ENCODE results near the gene FOSB. TPM values are rescaled to one million over a fixed set of nuclear protein-coding genes. Genes with fewer than 3 reads are reported as not detected.

The FOSB gene
- total and polyA plus RNA-seq, 2 donors from 2014 or later: 0.73 to 0.98 TPM

DNA sequence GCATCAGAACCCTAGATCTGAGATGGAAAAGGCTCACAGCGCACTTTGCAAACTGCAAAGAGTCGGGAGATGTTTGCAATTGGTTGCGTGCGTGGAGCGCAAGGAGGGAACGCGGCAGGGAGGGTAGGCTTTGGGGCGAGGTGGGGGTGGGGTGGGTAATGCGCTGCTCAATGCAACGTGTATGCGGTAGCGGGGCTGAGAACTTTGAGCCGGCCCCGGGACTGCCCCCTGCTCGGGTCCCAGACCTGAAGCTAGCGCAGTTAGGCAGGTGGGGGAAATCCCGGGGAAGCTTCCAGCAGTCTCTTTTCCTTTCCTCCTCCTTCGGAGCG, 971 bp downstream of the FOSB start:
- peaks cover 0 to 30% (median 9%) of the 10 kb centered on the region in 3 donors for H3K4me1 ChIP-seq (ENCODE audit: control insufficient read depth in 2 of 3, insufficient read depth in 2 of 3, low read depth in 1 of 3, low read length in 3 of 3)
- H3K9me3 ChIP-seq (ENCODE audit: control insufficient read depth in 2 of 3, insufficient read depth in 1 of 3, low read length in 3 of 3): no peaks in the 10 kb centered on the region
- H3K4me3 ChIP-seq (ENCODE audit: low read length in 3 of 3): peak overlapping the region; percentile 92 to 98 (median 93)
- peaks cover 19% of the 10 kb centered on the region for H3K27me3 ChIP-seq (ENCODE audit: control insufficient read depth, insufficient read depth, low read length)
- TF ChIP-seq, protein P1, sequence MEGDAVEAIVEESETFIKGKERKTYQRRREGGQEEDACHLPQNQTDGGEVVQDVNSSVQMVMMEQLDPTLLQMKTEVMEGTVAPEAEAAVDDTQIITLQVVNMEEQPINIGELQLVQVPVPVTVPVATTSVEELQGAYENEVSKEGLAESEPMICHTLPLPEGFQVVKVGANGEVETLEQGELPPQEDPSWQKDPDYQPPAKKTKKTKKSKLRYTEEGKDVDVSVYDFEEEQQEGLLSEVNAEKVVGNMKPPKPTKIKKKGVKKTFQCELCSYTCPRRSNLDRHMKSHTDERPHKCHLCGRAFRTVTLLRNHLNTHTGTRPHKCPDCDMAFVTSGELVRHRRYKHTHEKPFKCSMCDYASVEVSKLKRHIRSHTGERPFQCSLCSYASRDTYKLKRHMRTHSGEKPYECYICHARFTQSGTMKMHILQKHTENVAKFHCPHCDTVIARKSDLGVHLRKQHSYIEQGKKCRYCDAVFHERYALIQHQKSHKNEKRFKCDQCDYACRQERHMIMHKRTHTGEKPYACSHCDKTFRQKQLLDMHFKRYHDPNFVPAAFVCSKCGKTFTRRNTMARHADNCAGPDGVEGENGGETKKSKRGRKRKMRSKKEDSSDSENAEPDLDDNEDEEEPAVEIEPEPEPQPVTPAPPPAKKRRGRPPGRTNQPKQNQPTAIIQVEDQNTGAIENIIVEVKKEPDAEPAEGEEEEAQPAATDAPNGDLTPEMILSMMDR (IDR thresholded peaks at IDR 0.05; ENCODE audit: borderline replicate concordance, extremely low read depth, insufficient read depth): no peak
- intact Hi-C loops (cut with DNase I): no loop called here
- FAIRE-seq (no peak), DNase-seq (peak in 2 of 5 donors; percentile 45 to 78)
- H3K9ac ChIP-seq (ENCODE audit: low read length in 3 of 3): peak overlapping the region; percentile 36 to 95 (median 91)
- no peaks in the 10 kb centered on the region for H3K36me3 ChIP-seq (ENCODE audit: control insufficient read depth in 2 of 3, insufficient read depth in 3 of 3, low read length in 3 of 3)
- H3K27ac ChIP-seq (ENCODE audit: low read depth in 2 of 2, low read length in 2 of 2): peak overlapping the region; percentile 94 to 97

DNA sequence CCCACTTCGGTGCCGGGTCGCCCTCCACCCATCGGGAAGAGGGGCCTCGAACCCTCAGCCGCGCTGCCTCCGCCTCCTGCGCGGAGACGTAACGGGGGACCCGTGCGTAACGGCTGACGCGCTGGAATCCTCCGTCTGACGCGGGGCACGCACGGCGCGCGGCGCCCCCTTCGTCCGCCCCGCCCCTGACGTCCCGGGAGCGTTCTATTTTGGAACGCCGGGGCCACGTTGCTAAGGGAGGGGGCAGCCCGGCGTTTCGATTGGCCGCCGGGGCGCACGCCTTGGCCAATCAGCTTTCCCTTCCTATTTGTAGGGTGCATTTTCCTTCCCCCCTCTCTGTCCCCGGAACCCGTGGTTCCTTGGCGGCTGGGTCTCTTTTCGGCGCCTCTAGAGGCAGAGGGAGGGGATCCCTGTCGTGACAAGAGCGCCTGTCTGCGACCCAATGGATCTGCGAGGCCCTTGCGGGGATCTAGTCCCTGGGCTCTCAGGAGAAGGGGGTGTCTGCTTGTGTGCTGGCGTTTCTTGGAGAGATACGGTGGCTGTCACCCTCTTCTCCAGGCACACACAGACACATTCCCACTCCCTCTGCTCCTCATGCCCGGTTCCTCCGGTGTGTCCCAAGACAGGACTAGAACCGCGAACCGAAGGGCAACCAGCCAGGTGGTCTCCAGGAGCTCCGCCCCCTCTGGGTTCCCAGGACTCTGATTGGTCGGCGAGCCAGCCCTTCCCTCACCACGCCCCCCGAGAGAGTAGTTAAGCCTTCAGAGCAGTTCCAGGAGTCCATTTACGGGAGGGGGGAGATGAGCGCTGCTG, 1.5 kb downstream of the FOSB start:
- intact Hi-C loops (cut with DNase I): no loop called here
- Histone ChIP-seq H3K4me1 (ENCODE audit: control insufficient read depth in 2 of 3, insufficient read depth in 2 of 3, low read depth in 1 of 3, low read length in 3 of 3) (peaks cover 0 to 30% (median 9%) of the 10 kb centered on the region in 3 donors), H3K27ac (ENCODE audit: low read depth in 2 of 2, low read length in 2 of 2) (peak overlapping the region; percentile 97), H3K36me3 (ENCODE audit: control insufficient read depth in 2 of 3, insufficient read depth in 3 of 3, low read length in 3 of 3) (no peaks in the 10 kb centered on the region), H3K4me3 (ENCODE audit: low read length in 3 of 3) (peak overlapping the region; percentile 92 to 98 (median 93)), H3K9ac (ENCODE audit: low read length in 3 of 3) (peak overlapping the region; percentile 78 to 95 (median 93)), H3K27me3 (ENCODE audit: control insufficient read depth, insufficient read depth, low read length) (peaks cover 22% of the 10 kb centered on the region), H3K9me3 (ENCODE audit: control insufficient read depth in 2 of 3, insufficient read depth in 1 of 3, low read length in 3 of 3) (no peaks in the 10 kb centered on the region)
- peak; percentile 38 for FAIRE-seq
- peak; percentile 94 to 97 (median 95) for DNase-seq
- TF ChIP-seq, protein P1 (IDR thresholded peaks at IDR 0.05; ENCODE audit: borderline replicate concordance, extremely low read depth, insufficient read depth): no peak

DNA sequence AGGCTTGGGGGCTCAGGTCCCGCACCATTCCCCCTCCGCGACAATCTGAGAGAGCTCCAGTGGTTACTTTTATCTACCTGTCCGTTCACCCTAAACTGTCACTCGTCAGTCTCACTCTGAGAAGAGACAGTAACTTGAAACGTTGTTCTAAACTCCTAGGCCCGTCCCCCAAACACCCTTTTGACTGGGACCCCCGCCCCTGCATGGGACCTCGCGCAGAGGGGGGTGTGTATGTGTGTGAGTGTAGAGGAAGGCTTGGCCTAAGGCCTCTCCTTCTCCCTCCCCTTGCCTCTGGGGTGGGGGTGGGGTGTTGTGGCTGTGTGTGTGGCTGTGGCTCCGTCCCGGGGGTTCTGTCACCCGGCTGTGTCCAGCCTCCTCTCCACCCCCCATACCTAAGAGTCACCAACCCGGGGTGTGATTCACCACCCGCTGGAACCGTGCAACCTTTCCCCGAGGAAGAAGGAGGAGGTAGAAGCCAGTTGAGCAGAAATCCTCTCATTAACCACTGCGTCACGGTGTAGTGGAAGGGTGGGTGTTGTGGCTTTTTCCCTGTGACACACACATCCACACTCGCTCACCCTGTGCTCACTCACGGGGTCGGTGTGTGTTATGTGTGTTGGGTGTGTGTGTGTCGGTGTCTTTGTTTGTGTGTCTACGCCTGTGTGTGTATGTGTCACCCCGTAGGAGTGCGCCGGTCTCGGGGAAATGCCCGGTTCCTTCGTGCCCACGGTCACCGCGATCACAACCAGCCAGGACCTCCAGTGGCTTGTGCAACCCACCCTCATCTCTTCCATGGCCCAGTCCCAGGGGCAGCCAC, 2.4 kb downstream of the FOSB start:
- H3K27me3 ChIP-seq (ENCODE audit: control insufficient read depth, insufficient read depth, low read length): peaks cover 22% of the 10 kb centered on the region
- FAIRE-seq (no peak), DNase-seq (peak in 4 of 5 donors; percentile 32 to 83 (median 66))
- intact Hi-C loops (cut with DNase I): no loop called here
- TF ChIP-seq, protein P1 (IDR thresholded peaks at IDR 0.05; ENCODE audit: borderline replicate concordance, extremely low read depth, insufficient read depth): no peak
- H3K4me3 ChIP-seq (ENCODE audit: low read length in 3 of 3): peak overlapping the region; percentile 58 to 98 (median 92)
- H3K4me1 ChIP-seq (ENCODE audit: control insufficient read depth in 2 of 3, insufficient read depth in 2 of 3, low read depth in 1 of 3, low read length in 3 of 3): peaks cover 0 to 30% (median 9%) of the 10 kb centered on the region in 3 donors
- H3K36me3 ChIP-seq (ENCODE audit: control insufficient read depth in 2 of 3, insufficient read depth in 3 of 3, low read length in 3 of 3): no peaks in the 10 kb centered on the region
- H3K9me3 ChIP-seq (ENCODE audit: control insufficient read depth in 2 of 3, insufficient read depth in 1 of 3, low read length in 3 of 3): no peaks in the 10 kb centered on the region
- peak overlapping the region in 2 of 3 donors; percentile 45 to 95 for H3K9ac ChIP-seq (ENCODE audit: low read length in 3 of 3)
- H3K27ac ChIP-seq (ENCODE audit: low read depth in 2 of 2, low read length in 2 of 2): peak overlapping the region; percentile 93 to 97

Data from kidney (tissue), 14 donors.